Activated CD8-positive, alpha-beta memory T cell treated with anti-CD3 and anti-CD28 coated beads, Interleukin-2, amount 10 ng/mL, durations not matched to agents 7 days and 5 days (primary cell): Measurements from ENCODE around the gene KPNA5. TPM values are rescaled to one million over a fixed set of nuclear protein-coding genes. Genes with fewer than 3 reads are reported as not detected.
"Not testable (repeated sequence)": the region's sequence is repeated elsewhere in the genome, so short reads cannot be mapped to it uniquely, and the experiment has no call there.

Experiments used
- ATAC-seq: fragments of 150-1000 bp; cut with Tn5 transposase; one replicate; pipeline ENCODE4 v1.10.0; 2021; ENCODE audit warnings: moderate library complexity
- CTCF ChIA-PET: fragments of 350-600 bp; sonication (Branson Sonifier 250); formaldehyde crosslinking; loops from one replicate; lab custom pipeline; 2021; ENCODE audit warnings: antibody characterized with exemption; lab: Charles Lee
- DNase-seq: peaks from one replicate; pipeline ENCODE4 v3.0.0-alpha.2; 2020
- H3K27ac Mint-ChIP-seq: one replicate; pipeline ENCODE4 v1.8.0; 2021; ENCODE audit warnings: mild to moderate bottlenecking, mixed read lengths
- H3K27me3 Mint-ChIP-seq: one replicate; pipeline ENCODE4 v1.8.0; 2021; ENCODE audit warnings: mixed read lengths
- H3K36me3 Mint-ChIP-seq: one replicate; pipeline ENCODE4 v1.8.0; 2021; ENCODE audit warnings: mild to moderate bottlenecking, mixed read lengths
- H3K4me1 Mint-ChIP-seq: one replicate; pipeline ENCODE4 v1.8.0; 2021; ENCODE audit warnings: mixed read lengths
- H3K4me3 Mint-ChIP-seq: one replicate; pipeline ENCODE4 v1.8.0; 2021; ENCODE audit warnings: mild to moderate bottlenecking, moderate library complexity, mixed read lengths
- H3K9me3 Mint-ChIP-seq: one replicate; pipeline ENCODE4 v1.8.0; 2022; ENCODE audit warnings: low read depth, mixed read lengths
- total RNA-seq, 2 experiments: library from RNA; stranded (reverse); gene quantifications; one replicate each; pipeline ENCODE4 v1.2.3, GENCODE V29; 2021

Gene KPNA5
- total RNA-seq, 2 experiments from 2014 or later = 7.3 to 8.6 TPM

DNA sequence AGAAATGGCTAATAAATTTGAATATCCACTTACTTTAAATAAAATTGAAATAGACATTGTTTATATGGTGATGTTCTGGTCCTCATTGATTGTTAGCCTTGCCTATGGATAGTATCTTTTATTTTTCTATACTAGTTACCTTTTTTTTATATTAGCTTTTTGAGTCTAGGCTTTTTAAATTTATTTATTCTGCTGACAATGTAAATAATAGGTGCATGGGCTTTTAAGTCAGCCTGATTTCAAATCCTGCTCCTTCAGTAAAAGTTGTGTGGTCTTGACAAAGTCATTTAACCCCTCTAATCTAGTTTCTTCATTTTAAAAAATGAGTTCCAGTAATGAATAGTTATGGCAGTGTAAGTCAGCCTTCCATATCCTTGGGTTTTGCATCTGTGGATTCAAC is 45.9 kb downstream of the KPNA5 start:
- no peaks in the 10 kb centered on the region for H3K27me3 Mint-ChIP-seq
- ATAC-seq (no peak), DNase-seq (no peak)
- CTCF ChIA-PET = no interaction called here
- no peak overlapping the region for H3K4me3 Mint-ChIP-seq
- H3K4me1 Mint-ChIP-seq = no peaks in the 10 kb centered on the region
- no peak overlapping the region for H3K27ac Mint-ChIP-seq
- no peaks in the 10 kb centered on the region for H3K9me3 Mint-ChIP-seq
- peaks cover 34% of the 10 kb centered on the region for H3K36me3 Mint-ChIP-seq

DNA sequence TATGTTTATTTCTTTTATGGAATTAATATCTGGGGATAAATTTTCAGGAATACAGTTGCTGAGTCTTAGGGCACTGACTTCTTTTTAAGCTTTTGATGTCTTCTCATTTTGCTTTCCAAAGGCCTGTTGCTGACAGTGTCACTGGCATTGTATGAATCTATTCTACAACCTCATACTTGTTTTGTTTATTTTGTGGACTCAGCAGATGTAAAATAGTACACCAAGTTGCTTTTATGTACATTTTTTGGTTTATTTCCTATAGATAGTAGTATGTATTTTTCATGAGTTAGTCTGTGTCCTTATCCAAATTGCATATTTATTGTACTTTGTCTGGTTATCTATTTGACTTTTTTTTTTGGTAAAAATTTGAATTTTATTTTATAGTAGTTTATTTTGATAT is 49.5 kb downstream of the KPNA5 start:
- no peaks in the 10 kb centered on the region for H3K27me3 Mint-ChIP-seq
- H3K9me3 Mint-ChIP-seq = peaks cover under 1% of the 10 kb centered on the region
- ATAC-seq = no peak
- no peak for DNase-seq
- CTCF ChIA-PET = no interaction called here
- no peak overlapping the region for H3K27ac Mint-ChIP-seq
- peaks cover 30% of the 10 kb centered on the region for H3K36me3 Mint-ChIP-seq
- no peaks in the 10 kb centered on the region for H3K4me1 Mint-ChIP-seq
- no peak overlapping the region for H3K4me3 Mint-ChIP-seq

DNA sequence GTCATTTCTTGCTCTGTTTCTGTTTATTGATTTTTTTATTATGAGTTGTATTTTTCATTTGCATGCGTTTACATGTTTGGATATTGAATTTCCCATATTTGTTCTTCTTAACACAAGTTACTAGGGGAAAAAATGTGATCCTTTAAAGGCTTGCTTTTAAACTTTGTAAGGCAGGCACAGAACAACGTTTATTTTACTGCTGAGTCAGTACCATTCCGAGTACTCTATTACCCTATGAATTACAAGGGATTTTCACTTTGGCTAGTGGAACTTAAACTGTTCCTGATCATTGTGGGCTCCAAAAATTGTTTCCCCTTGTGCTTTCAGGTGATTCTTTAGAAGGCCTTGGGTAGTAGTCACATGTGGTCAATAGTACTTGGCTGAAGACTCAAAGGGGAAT is 56.0 kb downstream of the KPNA5 start:
- CTCF ChIA-PET = no interaction called here
- ATAC-seq (no peak), DNase-seq (no peak)
- H3K9me3 Mint-ChIP-seq = peaks cover 9% of the 10 kb centered on the region
- H3K27ac Mint-ChIP-seq = no peak overlapping the region
- peaks cover 27% of the 10 kb centered on the region for H3K36me3 Mint-ChIP-seq
- no peak overlapping the region for H3K4me3 Mint-ChIP-seq
- H3K4me1 Mint-ChIP-seq = no peaks in the 10 kb centered on the region
- no peaks in the 10 kb centered on the region for H3K27me3 Mint-ChIP-seq

DNA sequence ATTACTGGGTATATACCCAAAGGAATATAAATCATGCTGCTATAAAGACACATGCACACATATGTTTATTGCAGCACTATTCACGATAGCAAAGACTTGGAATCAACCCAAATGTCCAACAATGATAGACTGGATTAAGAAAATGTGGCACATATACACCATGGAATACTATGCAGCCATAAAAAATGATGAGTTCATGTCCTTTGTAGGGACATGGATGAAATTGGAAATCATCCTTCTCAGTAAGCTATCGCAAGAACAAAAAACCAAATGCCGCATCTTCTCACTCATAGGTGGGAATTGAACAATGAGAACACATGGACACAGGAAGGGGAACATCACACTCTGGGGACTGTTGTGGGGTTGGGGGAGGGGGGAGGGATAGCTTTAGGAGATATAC is 59.5 kb downstream of the KPNA5 start:
- ATAC-seq, H3K4me3 Mint-ChIP-seq, H3K9me3 Mint-ChIP-seq, H3K27ac Mint-ChIP-seq, DNase-seq, H3K27me3 Mint-ChIP-seq, CTCF ChIA-PET, H3K4me1 Mint-ChIP-seq: not testable (repeated sequence)
- H3K36me3 Mint-ChIP-seq = peaks cover 16% of the 10 kb centered on the region

DNA sequence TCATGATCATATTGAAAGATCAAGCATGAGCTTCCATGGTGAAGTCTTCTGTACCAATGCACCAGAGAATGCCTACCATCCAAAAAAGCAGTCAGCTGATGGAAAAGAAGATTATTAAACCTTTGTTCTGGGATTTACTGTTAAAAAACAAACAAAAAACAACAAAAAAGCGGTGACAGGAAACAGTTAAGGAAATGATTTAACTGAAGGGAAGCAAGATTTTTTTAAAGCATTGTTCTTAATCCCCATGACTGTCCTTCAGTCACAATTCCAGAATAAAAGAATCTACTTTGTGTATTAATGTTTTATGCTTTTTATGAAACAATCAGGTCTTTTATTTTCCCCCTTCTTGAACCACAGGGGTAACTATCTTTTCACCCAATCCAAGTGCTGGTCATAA is 60.6 kb downstream of the KPNA5 start:
- CTCF ChIA-PET = no interaction called here
- H3K27me3 Mint-ChIP-seq = no peaks in the 10 kb centered on the region
- DNase-seq (no peak), ATAC-seq (no peak)
- H3K27ac Mint-ChIP-seq = no peak overlapping the region
- H3K4me3 Mint-ChIP-seq = no peak overlapping the region
- H3K9me3 Mint-ChIP-seq = peaks cover 4% of the 10 kb centered on the region
- H3K4me1 Mint-ChIP-seq = no peaks in the 10 kb centered on the region
- H3K36me3 Mint-ChIP-seq = peaks cover 9% of the 10 kb centered on the region

- H3K36me3 Mint-ChIP-seq = no peaks in the 10 kb centered on the region
- ATAC-seq = no peak
- H3K27ac Mint-ChIP-seq = no peak overlapping the region
- no peaks in the 10 kb centered on the region for H3K9me3 Mint-ChIP-seq
- H3K4me3 Mint-ChIP-seq = no peak overlapping the region
- no peaks in the 10 kb centered on the region for H3K4me1 Mint-ChIP-seq
- no peak for DNase-seq
- peaks cover 5% of the 10 kb centered on the region for H3K27me3 Mint-ChIP-seq
- CTCF ChIA-PET = no interaction called here
Measured at GRCh38 chr6:116745176-116745575, 64.2 kb downstream of the KPNA5 start.

GRCh38 chr6:116761779-116762178 is 80.8 kb downstream of the KPNA5 start:
- Mint-ChIP-seq H3K4me1 (peaks cover 11% of the 10 kb centered on the region), H3K27ac (no peak overlapping the region), H3K36me3 (peaks cover 2% of the 10 kb centered on the region), H3K9me3 (no peaks in the 10 kb centered on the region), H3K27me3 (peaks cover 58% of the 10 kb centered on the region), H3K4me3 (no peak overlapping the region)
- DNase-seq (no peak), ATAC-seq (no peak)
- CTCF ChIA-PET = no interaction called here

DNA sequence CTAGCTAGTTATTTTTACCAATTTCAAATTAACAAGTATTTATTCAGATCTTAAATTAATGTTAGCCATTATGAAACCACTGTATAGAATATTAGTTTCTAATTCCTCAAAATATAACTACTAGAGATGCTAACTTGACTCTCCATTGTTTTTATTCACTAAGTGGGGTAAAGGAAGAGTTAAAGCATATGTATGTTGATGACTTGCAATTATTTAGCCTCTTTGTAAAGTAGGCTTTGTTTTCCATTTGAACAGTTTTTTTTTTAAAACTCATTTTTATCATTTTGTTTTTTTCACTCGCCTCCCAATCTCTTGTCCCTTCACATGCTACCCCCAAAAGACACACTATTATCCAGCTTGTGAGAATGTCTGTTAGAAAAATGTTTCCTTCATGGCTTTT is 81.2 kb downstream of the KPNA5 start:
- CTCF ChIA-PET = no interaction called here
- Mint-ChIP-seq H3K4me1 (peaks cover 11% of the 10 kb centered on the region), H3K36me3 (peaks cover 2% of the 10 kb centered on the region), H3K4me3 (no peak overlapping the region), H3K27ac (no peak overlapping the region), H3K9me3 (no peaks in the 10 kb centered on the region), H3K27me3 (peaks cover 62% of the 10 kb centered on the region)
- no peak for ATAC-seq
- no peak for DNase-seq

- peaks cover 62% of the 10 kb centered on the region for H3K27me3 Mint-ChIP-seq
- CTCF ChIA-PET = no interaction called here
- H3K4me3 Mint-ChIP-seq = no peak overlapping the region
- H3K4me1 Mint-ChIP-seq = peaks cover 11% of the 10 kb centered on the region
- no peak overlapping the region for H3K27ac Mint-ChIP-seq
- ATAC-seq (no peak), DNase-seq (no peak)
- peaks cover 2% of the 10 kb centered on the region for H3K36me3 Mint-ChIP-seq
- no peaks in the 10 kb centered on the region for H3K9me3 Mint-ChIP-seq
Measured at GRCh38 chr6:116763048-116763447, 82.0 kb downstream of the KPNA5 start.

GRCh38 chr6:116763906-116764628 is 83.1 kb downstream of the KPNA5 start:
- Mint-ChIP-seq H3K4me3 (no peak overlapping the region), H3K36me3 (peaks cover 2% of the 10 kb centered on the region), H3K27me3 (peaks cover 59% of the 10 kb centered on the region), H3K9me3 (no peaks in the 10 kb centered on the region), H3K4me1 (peaks cover 11% of the 10 kb centered on the region), H3K27ac (no peak overlapping the region)
- ATAC-seq (no peak), DNase-seq (no peak)
- CTCF ChIA-PET = no interaction called here

DNA sequence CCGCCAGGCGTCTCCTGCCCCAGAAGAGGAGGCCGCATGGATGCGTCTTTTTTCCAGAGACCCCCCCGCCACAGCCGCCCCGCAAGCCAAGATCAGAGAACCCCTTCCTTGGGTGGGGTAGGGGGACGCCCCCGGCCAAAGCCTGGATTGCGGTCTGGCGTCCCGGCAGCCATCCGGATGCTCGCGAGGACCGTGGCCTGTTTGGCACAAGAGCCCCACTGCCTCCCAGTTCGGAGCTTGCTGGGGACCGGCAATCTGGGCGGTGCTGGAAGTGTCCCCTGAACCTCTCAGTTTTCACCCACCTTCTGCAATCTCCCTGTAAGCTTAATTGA is 83.6 kb downstream of the KPNA5 start:
- Mint-ChIP-seq H3K27me3 (peaks cover 58% of the 10 kb centered on the region), H3K9me3 (no peaks in the 10 kb centered on the region), H3K27ac (no peak overlapping the region), H3K4me3 (peak overlapping the region; percentile 55), H3K36me3 (peaks cover 2% of the 10 kb centered on the region), H3K4me1 (peaks cover 11% of the 10 kb centered on the region)
- DNase-seq (no peak), ATAC-seq (no peak)
- CTCF ChIA-PET = no interaction called here

DNA sequence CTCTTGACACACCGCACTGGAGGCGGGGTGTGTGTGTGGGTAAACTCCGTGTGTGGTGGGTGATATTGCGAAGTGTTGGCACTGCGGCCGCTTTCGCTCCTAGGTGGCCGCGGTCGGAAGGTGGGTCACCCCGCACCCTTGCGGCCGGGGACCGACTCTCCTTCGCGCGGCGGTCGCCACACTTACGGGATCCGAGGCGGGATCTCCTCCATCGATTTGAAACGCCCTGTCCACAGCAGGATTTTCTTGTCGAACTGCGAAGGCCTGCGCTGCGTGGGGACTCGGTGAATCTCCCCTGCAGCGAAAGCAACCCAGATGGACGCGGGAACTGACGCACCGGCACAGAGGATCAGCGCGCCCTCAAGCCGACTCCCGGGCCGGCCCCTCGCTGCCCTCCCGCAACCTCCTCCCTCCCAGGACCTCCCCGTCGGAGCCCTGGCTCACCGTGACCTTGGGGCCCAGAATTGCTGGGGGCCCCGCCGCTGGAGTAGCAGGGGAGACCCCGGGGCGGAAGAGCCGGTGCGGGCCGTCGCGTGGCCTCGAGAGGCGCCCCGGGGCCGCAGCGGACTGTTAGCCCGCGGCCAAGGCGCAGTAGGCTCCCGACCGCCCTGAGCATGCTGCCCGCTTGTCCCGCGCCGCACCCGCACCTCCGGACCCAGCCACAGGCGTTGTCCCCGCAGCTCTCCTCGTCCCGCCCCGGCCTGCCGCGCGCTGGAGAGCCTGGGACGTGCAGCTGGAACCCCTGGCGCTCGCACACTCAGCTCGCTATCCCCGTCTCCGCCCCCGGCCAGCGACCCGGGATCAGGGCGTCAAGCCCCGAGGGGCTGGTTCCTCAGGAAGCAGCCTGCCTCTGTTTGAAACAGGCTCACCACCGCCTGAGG is 84.2 kb downstream of the KPNA5 start, which contains the start of gene FAM162B:
Gene FAM162B (minus strand): TSS at position 759 of the 881 bp plus-strand sequence. CDS start 143 bp downstream, at position 616.
- H3K4me1 Mint-ChIP-seq = peaks cover 11% of the 10 kb centered on the region
- peaks cover 56% of the 10 kb centered on the region for H3K27me3 Mint-ChIP-seq
- ATAC-seq (peak; percentile 58), DNase-seq (no peak)
- CTCF ChIA-PET = no interaction called here
- no peaks in the 10 kb centered on the region for H3K9me3 Mint-ChIP-seq
- H3K36me3 Mint-ChIP-seq = peaks cover 2% of the 10 kb centered on the region
- H3K27ac Mint-ChIP-seq = no peak within 1 kb of the TSS
- peak within 1 kb of the TSS; percentile 56 for H3K4me3 Mint-ChIP-seq

- Mint-ChIP-seq H3K36me3 (peaks cover 2% of the 10 kb centered on the region), H3K27ac (no peak overlapping the region), H3K4me1 (peaks cover 11% of the 10 kb centered on the region), H3K9me3 (no peaks in the 10 kb centered on the region), H3K27me3 (peaks cover 54% of the 10 kb centered on the region), H3K4me3 (no peak overlapping the region)
- CTCF ChIA-PET = no interaction called here
- ATAC-seq (no peak), DNase-seq (no peak)
Measured at GRCh38 chr6:116766506-116767176, 85.6 kb downstream of the KPNA5 start.
